GM12892 (cell line): Measurements from ENCODE around the gene ZC3H12D.

Experiments used
- POLR2A ChIP-seq: IDR thresholded peaks from 2 replicates; pipeline ENCODE4 v1.6.1; 2011; ENCODE audit warnings: low read depth, low read length, control low read depth
- POLR2AphosphoS5 ChIP-seq: IDR thresholded peaks from 2 replicates; pipeline ENCODE4 v1.6.1; 2011; ENCODE audit warnings: low read depth, low read length, control low read depth
- TAF1 ChIP-seq: IDR thresholded peaks from 2 replicates; pipeline ENCODE4 v1.6.1; 2011; ENCODE audit warnings: low read depth, mild to moderate bottlenecking, control low read depth, low read length, borderline replicate concordance

DNA sequence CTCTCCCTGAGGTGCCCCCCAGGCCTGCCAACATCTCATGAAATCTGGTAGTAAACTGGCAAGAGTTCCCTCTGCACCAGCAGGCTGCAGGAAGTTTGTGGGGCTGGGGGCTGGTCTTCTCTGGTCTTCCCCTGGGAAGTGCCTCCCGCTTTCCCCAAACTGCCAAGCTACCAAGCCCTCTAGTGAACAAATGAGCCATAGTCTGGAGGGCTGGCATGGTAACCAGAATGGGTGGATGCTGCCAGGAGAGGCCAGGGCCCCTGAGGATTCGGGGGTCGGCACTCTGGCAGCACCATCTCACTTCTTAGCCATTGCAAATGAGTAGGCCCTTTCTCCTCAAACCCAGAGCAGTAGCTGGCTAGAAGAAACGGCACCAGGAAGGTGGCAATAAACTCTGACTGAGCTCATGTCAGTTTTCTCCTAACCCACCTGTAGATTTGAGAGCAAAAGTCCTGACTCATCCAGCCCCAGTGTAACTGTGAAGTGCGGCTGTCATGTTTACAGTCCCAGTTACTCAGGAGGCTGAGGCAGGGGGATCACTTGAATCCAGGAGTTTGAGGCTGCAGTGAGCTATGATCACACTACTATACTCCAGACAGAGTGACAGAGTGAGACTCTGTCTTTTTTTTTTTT lies 35.9 kb downstream of the ZC3H12D start:
- TF ChIP-seq POLR2A, result no peak
- TF ChIP-seq TAF1, result no peak
- no peak for TF ChIP-seq POLR2AphosphoS5
